Stimulated activated CD4-positive, alpha-beta T cell treated with anti-CD3 and anti-CD28 coated beads, Interleukin-4, amount 100 ng/mL, for 48 hours (primary cell): Measurements from ENCODE around the gene CCNO.

Experiments
- DNase-seq, 2 donors: peaks; one replicate each; pipeline ENCODE4 v3.0.0-alpha.2; 2020; ENCODE audit warnings: low read depth in 2 of 2

CCNO gene

GRCh38 chr5:55222985-55223811, 10.2 kb downstream of the CCNO start:
- no peak for DNase-seq

- no peak for DNase-seq
These were observed 11.1 kb downstream of the CCNO start for GRCh38 chr5:55222092-55222984.

- DNase-seq, result no peak
These were observed 12.8 kb downstream of the CCNO start for GRCh38 chr5:55220433-55221185.

- DNase-seq, result no peak
These were observed 13.6 kb downstream of the CCNO start for GRCh38 chr5:55219770-55220169.

GRCh38 chr5:55218967-55219366, 14.4 kb downstream of the CCNO start:
- no peak for DNase-seq

GRCh38 chr5:55211184-55211874, 22.1 kb downstream of the CCNO start:
- no peak for DNase-seq

- no peak for DNase-seq
These were observed 28.4 kb downstream of the CCNO start for GRCh38 chr5:55205001-55205400.

- no peak for DNase-seq
These were observed 42.2 kb downstream of the CCNO start for GRCh38 chr5:55191165-55191564.

- DNase-seq, result no peak
These were observed 44.5 kb downstream of the CCNO start for GRCh38 chr5:55188656-55189540.

- DNase-seq, result no peak
These were observed 46.0 kb downstream of the CCNO start for GRCh38 chr5:55187370-55187769.
